ENCODE data around the gene CCDC13.
A peak's percentile ranks its signal among the peaks of the same experiment; 100 is the strongest.
"Not testable (repeated sequence)": the region's sequence is repeated elsewhere in the genome, so short reads cannot be mapped to it uniquely, and the experiment has no call there.

The CCDC13 gene

GRCh38 chr3:42820746-42821051 is 47.6 kb upstream of the CCDC13 start (continued):
- TF ChIP-seq CREB5 (CRISPR knock-in tag; IDR thresholded peaks at IDR 0.05; ENCODE audit: low read depth), result no peak
- TF ChIP-seq ZNF8 (CRISPR knock-in tag; IDR thresholded peaks at IDR 0.05), result no peak
- no peak for TF ChIP-seq SNAI2 (CRISPR knock-in tag; IDR thresholded peaks at IDR 0.05)

DNA sequence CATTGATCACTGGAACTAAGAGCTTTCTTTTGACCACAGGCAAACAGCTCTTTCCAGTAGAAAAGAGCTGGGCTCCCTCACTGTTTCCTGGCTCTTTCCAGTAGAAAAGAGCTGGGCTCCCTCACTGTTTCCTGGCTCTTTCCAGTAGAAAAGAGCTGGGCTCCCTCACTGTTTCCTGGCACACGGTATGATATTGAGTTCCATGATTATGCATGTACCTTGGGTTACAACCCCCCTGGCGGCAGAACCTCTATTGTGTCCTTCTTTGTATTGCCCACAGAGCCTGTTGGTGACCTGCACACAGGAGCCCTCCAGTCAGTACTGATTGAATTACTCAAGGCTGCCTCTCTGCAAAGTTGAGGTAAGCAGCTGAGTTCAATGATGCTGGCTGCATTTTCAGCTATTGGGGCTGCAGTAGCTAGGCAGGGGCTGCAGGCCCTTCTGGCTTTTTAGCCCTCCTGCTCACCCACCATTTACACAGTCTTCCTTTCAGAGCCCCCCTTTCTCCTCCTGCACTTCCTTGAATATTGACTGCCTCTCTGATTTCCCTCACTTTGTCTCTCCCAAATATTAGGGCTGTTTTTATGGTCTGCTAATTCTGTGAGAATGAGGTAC is 46.4 kb upstream of the CCDC13 start:
- TF ChIP-seq CSDC2 (CRISPR knock-in tag; IDR thresholded peaks at IDR 0.05) (no peak), ARNTL (CRISPR knock-in tag; IDR thresholded peaks at IDR 0.05; ENCODE audit: borderline replicate concordance, low read depth) (no peak), ZFP30 (CRISPR knock-in tag; IDR thresholded peaks at IDR 0.05) (peak; percentile 51)
- peak; percentile 70 for ATAC-seq

GRCh38 chr3:42815826-42816225 is 42.8 kb upstream of the CCDC13 start:
- ATAC-seq, result no peak
- no peak for TF ChIP-seq TOX (CRISPR knock-in tag; IDR thresholded peaks at IDR 0.05; ENCODE audit: borderline replicate concordance)

- TF ChIP-seq CREB5 (CRISPR knock-in tag; IDR thresholded peaks at IDR 0.05; ENCODE audit: low read depth) (no peak), ISL1 (CRISPR knock-in tag; IDR thresholded peaks at IDR 0.05) (0 out of 2 replicates have a peak, but pooled peaks have one; percentile 28)
- no peak for ATAC-seq
Measured at GRCh38 chr3:42814914-42815507, 42.0 kb upstream of the CCDC13 start.

DNA sequence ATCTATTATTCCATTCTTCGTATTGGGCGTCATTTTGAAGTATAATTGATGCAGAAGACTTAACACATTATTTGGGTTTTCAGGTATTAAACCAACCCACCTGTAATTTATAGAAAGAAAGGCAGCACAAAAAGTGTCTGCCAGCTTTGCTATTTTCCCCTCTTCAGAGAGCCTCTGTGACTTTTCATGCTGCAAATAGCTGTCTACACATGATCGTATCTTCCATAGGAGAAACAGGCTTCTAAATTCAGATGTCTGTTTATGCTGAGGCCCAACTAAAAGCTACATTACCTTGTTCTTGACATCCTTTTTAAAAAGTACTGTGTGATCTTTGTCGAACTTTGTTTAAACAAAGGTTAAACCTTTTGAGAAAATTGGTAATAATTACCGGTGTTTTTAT is 41.2 kb upstream of the CCDC13 start:
- no peak for ATAC-seq
- TF ChIP-seq BACH2 (CRISPR knock-in tag; IDR thresholded peaks at IDR 0.05; ENCODE audit: borderline replicate concordance) (no peak), ARNTL (CRISPR knock-in tag; IDR thresholded peaks at IDR 0.05; ENCODE audit: borderline replicate concordance, low read depth) (no peak), ZNF8 (CRISPR knock-in tag; IDR thresholded peaks at IDR 0.05) (no peak), ZFP30 (CRISPR knock-in tag; IDR thresholded peaks at IDR 0.05) (no peak), PPARA (CRISPR knock-in tag; IDR thresholded peaks at IDR 0.05; ENCODE audit: borderline replicate concordance) (no peak), TOX (CRISPR knock-in tag; IDR thresholded peaks at IDR 0.05; ENCODE audit: borderline replicate concordance) (no peak), OSR1 (CRISPR knock-in tag; IDR thresholded peaks at IDR 0.05) (no peak), SNAI2 (CRISPR knock-in tag; IDR thresholded peaks at IDR 0.05) (no peak), ZC3H10 (CRISPR knock-in tag; IDR thresholded peaks at IDR 0.05) (no peak)
- TF ChIP-seq, protein P1, sequence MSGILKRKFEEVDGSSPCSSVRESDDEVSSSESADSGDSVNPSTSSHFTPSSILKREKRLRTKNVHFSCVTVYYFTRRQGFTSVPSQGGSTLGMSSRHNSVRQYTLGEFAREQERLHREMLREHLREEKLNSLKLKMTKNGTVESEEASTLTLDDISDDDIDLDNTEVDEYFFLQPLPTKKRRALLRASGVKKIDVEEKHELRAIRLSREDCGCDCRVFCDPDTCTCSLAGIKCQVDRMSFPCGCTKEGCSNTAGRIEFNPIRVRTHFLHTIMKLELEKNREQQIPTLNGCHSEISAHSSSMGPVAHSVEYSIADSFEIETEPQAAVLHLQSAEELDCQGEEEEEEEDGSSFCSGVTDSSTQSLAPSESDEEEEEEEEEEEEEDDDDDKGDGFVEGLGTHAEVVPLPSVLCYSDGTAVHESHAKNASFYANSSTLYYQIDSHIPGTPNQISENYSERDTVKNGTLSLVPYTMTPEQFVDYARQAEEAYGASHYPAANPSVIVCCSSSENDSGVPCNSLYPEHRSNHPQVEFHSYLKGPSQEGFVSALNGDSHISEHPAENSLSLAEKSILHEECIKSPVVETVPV (CRISPR knock-in tag; IDR thresholded peaks at IDR 0.05), result no peak
- TF ChIP-seq, protein P2, sequence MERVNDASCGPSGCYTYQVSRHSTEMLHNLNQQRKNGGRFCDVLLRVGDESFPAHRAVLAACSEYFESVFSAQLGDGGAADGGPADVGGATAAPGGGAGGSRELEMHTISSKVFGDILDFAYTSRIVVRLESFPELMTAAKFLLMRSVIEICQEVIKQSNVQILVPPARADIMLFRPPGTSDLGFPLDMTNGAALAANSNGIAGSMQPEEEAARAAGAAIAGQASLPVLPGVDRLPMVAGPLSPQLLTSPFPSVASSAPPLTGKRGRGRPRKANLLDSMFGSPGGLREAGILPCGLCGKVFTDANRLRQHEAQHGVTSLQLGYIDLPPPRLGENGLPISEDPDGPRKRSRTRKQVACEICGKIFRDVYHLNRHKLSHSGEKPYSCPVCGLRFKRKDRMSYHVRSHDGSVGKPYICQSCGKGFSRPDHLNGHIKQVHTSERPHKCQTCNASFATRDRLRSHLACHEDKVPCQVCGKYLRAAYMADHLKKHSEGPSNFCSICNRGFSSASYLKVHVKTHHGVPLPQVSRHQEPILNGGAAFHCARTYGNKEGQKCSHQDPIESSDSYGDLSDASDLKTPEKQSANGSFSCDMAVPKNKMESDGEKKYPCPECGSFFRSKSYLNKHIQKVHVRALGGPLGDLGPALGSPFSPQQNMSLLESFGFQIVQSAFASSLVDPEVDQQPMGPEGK (CRISPR knock-in tag; IDR thresholded peaks at IDR 0.05; ENCODE audit: borderline replicate concordance), result no peak
- TF ChIP-seq, protein P3, sequence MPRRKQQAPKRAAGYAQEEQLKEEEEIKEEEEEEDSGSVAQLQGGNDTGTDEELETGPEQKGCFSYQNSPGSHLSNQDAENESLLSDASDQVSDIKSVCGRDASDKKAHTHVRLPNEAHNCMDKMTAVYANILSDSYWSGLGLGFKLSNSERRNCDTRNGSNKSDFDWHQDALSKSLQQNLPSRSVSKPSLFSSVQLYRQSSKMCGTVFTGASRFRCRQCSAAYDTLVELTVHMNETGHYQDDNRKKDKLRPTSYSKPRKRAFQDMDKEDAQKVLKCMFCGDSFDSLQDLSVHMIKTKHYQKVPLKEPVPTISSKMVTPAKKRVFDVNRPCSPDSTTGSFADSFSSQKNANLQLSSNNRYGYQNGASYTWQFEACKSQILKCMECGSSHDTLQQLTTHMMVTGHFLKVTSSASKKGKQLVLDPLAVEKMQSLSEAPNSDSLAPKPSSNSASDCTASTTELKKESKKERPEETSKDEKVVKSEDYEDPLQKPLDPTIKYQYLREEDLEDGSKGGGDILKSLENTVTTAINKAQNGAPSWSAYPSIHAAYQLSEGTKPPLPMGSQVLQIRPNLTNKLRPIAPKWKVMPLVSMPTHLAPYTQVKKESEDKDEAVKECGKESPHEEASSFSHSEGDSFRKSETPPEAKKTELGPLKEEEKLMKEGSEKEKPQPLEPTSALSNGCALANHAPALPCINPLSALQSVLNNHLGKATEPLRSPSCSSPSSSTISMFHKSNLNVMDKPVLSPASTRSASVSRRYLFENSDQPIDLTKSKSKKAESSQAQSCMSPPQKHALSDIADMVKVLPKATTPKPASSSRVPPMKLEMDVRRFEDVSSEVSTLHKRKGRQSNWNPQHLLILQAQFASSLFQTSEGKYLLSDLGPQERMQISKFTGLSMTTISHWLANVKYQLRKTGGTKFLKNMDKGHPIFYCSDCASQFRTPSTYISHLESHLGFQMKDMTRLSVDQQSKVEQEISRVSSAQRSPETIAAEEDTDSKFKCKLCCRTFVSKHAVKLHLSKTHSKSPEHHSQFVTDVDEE (CRISPR knock-in tag; IDR thresholded peaks at IDR 0.05), result no peak
- TF ChIP-seq, protein P4, sequence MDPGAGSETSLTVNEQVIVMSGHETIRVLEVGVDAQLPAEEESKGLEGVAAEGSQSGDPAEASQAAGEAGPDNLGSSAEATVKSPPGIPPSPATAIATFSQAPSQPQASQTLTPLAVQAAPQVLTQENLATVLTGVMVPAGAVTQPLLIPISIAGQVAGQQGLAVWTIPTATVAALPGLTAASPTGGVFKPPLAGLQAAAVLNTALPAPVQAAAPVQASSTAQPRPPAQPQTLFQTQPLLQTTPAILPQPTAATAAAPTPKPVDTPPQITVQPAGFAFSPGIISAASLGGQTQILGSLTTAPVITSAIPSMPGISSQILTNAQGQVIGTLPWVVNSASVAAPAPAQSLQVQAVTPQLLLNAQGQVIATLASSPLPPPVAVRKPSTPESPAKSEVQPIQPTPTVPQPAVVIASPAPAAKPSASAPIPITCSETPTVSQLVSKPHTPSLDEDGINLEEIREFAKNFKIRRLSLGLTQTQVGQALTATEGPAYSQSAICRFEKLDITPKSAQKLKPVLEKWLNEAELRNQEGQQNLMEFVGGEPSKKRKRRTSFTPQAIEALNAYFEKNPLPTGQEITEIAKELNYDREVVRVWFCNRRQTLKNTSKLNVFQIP (CRISPR knock-in tag; IDR thresholded peaks at IDR 0.05; ENCODE audit: borderline replicate concordance, low read depth), result no peak

DNA sequence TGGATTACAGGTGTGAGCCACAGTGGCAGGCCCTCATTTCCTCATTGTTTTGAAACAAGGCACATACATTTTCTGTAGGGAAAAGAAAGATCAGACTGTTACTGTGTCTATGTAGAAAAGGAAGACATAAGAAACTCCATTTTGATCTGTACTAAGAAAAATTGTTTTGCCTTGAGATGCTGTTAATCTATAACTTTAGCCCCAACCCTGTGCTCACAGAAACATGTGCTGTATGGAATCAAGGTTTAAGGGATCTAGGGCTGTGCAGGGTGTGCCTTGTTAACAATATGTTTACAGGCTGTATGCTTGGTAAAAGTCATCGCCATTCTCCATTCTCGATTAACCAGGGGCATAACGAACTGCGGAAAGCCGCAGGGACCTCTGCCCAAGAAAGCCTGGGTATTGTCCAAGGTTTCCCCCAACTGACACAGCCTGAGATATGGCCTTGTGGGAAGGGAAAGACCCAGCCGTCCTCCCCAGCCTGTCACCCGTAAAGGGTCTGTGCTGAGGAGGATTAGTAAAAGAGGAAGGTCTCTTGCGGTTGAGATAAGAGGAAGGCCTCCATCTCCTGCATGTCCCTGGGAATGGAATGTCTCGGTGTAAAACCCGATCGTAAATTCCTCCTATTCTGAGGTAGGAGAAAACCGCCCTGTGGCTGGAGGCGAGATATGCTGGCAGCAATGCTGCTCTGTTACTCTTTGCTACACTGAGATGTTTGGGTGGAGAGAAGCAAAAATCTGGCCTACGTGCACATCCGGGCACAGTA is 38.2 kb upstream of the CCDC13 start:
- ATAC-seq, result not testable (repeated sequence)

- ATAC-seq, result not testable (repeated sequence)
Measured at GRCh38 chr3:42810706-42811105, 37.7 kb upstream of the CCDC13 start.
